GM18858 (cell line): ENCODE data around the gene PRRX2.
"Not testable (repeated sequence)": the region's sequence is repeated elsewhere in the genome, so short reads cannot be mapped to it uniquely, and the experiment has no call there.

Source experiments
- ATAC-seq: cut with Tn5 transposase; IDR thresholded peaks from one replicate; pipeline ENCODE4 v1.9.1; 2021; ENCODE audit not compliant: unreplicated experiment

Gene PRRX2

DNA sequence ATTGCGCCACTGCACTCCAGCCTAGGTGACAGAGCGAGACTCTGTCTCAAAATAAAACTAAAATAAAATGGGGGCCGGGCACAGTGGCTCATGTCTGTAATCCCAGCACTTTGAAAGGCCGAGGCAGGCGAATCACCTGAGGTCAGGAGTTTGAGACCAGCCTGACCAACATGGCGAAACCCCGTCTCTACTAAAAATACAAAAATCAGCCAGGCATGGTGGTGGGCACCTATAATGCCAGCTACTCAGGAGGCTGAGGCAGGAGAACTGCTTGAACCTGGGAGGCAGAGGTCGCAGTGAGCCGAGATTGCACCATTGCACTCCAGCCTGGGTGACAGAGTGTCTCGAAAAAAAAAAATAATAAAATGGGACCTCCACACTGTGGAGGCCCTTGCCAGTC is 29.1 kb upstream of the PRRX2 start:
- not testable (repeated sequence) for ATAC-seq

GRCh38 chr9:129637102-129637501 is 28.3 kb upstream of the PRRX2 start:
- ATAC-seq, result no peak

- no peak for ATAC-seq
Measured at GRCh38 chr9:129637673-129638439, 27.6 kb upstream of the PRRX2 start.

DNA sequence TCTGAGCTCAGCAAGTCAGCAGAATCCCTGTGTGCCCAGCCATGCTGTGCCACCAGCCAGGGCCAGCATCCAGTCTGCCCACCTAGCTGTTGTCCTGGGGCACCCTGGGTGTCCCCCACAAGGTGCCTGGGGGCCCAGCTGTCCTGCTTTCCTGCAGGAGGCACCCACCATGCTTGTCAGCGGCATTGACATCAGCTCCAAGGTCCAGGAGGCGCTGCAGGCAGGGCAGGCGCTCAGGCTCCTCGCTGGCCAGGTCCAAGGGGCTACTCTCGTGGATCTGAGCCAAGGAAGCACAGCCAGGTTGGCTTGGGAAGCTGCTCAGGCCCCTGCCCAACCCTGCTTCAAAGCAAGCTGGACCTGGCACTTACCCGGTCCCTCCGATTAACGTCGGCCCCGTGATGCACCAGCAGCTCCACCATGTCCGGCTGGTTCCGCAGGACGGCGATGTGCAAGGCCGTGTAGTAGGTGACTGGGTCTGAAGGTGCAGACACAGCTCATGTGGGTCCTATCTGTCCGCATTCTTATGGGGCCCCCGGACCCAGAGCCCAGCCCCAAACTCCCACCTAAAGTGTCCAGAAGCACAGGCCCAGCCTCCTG is 26.3 kb upstream of the PRRX2 start:
- ATAC-seq, result no peak

DNA sequence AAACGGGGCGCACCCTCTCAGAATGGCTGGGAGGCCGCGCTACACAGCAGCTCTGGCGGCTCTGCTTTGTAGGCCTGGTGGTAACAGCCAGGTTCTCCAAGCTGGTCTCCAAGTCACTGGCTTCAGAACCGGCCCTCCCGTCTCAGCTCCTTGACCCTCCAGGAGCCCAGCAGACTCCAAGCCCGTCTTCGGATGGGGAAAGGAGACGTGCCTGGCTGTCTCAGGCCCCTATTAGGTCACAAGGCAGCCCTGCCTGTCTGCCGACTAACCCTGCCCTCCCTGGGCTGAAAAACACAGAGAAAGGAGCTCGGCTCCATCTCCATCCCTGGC is 25.7 kb upstream of the PRRX2 start:
- no peak for ATAC-seq

DNA sequence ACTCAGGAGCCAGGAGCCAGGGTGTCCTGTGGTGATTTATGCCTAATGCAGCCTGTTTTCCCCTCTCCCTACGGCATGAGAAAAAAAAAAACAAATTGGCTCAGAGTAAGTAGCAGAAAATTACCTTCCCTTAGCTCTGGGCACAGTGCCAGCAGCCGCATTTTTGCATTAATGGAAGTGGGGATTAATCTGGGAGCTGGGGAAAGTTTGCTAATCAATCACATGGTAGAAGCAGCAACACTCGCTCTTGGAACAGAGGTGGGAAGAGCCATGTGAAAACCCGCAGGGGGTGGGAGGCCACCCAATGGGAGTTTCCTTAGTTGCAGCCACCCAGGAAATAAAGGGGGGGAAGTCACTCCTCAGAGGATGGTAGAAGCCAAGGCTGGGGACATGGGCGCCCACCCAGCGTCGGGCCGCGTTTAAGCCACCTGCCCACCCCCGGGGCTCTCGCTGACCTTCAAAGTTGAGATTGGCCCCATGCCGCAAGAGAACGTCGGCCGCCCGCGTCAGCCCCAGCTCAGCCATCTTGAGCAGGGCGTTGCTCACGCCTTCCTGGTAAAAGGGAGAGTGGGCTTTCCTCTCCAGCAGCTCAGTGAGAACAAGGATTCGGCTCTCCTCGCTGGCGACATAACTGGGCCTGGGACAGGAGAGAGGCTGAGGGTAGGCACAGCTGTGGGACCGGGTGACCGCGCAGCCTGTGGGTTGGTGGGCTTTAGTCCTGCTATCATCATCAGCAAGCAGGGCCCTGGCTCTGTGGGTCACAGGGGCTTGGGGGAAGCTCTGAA is 25.2 kb upstream of the PRRX2 start:
- no peak for ATAC-seq

- no peak for ATAC-seq
Measured at GRCh38 chr9:129640871-129641749, 24.3 kb upstream of the PRRX2 start.

DNA sequence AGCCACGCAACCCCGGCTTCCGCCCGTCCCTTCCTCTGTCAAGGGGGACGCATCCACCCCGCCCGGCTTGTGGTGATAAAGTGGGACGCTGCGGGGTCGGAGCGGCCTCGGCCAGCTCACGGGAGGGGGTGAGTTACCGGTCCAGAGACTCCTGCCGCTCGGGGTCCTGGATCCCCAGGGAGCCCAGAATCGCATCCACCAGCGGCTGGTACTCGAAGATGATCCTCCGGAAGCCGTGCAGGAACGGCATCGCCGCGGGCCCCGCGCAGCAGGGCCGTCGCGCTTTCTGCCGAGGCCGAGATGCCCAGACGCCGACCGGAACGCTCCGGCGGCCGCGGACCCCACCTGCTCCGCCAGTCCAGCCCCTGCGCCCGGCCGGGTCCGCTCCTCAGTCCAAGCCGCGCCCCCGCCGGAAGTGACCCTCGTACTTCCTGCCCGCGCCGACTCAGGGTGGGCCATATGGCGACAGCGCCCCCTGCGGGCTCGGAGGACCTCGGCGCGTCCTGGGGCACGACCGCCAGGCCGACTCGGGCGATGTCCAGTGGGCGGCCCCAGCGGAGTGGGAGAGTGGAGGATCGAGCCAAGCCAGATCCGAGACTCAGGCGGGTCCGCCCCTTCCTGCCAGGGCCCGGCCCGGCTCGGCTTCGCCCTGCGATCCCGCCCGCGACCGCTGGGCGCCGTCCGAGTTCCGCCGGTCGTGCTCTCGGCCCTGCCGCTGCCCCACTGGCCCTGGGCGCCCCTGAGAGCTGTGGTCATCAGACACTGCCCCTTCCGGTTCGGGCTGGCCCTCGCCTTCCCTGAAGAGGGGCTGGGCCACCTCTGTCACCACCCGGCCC is 23.5 kb upstream of the PRRX2 start, which contains the start of gene ASB6:
Gene ASB6 (minus strand): TSS at position 402 of the 836 bp plus-strand sequence. CDS start 152 bp downstream, at position 250.
- ATAC-seq, result peak; percentile 72

GRCh38 chr9:129643706-129644105 is 21.7 kb upstream of the PRRX2 start:
- ATAC-seq, result no peak

GRCh38 chr9:129644365-129644764 is 21.1 kb upstream of the PRRX2 start:
- ATAC-seq, result no peak

DNA sequence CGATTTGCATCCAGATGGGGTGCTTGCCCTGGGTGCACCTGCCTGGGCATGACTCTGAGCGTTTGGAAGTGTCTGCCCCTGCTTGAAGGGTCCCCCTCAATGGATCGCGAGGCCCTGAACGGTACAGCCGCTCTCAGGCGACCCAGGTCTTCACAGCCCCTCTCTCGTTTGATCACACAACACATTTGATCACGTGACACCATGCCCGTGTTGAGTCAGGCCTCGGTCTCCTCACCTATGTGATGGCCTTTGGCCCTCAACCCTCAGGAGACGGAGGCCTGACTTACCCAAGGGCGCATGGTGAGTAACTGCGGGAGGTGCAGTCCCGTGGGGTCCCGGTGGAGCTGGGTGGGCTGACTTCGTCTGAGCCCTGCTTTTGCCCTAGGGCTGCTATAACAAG is 20.5 kb upstream of the PRRX2 start:
- ATAC-seq, result no peak

- no peak for ATAC-seq
Measured at GRCh38 chr9:129646252-129646651, 19.2 kb upstream of the PRRX2 start.

DNA sequence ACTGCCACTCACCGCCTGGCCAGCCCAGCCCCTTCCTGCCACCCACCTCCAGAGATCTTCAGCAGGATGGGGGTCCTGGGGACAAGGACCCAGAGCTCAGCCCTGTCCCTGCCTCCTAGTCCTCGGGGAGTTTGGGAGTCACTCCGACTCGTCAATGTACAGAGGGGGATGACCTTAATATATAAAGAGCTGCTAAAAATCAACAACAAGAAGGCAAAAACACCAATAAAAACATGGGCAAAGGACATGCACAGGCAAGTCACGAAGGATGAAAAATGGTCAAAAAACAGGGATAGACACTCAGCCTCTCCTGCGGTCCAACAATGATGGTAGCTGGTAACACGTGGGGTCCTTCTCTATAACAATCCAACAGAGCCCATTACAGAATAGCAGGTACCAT is 18.8 kb upstream of the PRRX2 start:
- ATAC-seq, result no peak

DNA sequence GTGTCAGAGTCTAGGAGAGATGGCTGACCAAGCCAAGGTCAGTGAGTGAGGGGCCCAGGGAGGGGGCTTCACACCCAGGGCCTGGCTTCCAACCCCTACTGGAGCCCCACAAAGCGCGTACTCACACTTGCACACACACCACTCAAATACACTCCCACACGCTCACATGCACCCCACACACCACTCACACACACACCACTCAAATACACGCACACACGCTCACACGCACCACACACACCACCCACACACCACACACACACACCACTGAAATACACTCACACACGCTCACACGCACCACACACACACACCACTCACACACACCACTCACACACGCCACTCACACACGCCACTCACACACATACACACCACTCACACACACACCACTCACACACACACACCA is 17.8 kb upstream of the PRRX2 start:
- ATAC-seq, result no peak

- ATAC-seq, result no peak
Measured at GRCh38 chr9:129648092-129648763, 17.2 kb upstream of the PRRX2 start.

GRCh38 chr9:129648764-129649115 is 16.7 kb upstream of the PRRX2 start:
- no peak for ATAC-seq

DNA sequence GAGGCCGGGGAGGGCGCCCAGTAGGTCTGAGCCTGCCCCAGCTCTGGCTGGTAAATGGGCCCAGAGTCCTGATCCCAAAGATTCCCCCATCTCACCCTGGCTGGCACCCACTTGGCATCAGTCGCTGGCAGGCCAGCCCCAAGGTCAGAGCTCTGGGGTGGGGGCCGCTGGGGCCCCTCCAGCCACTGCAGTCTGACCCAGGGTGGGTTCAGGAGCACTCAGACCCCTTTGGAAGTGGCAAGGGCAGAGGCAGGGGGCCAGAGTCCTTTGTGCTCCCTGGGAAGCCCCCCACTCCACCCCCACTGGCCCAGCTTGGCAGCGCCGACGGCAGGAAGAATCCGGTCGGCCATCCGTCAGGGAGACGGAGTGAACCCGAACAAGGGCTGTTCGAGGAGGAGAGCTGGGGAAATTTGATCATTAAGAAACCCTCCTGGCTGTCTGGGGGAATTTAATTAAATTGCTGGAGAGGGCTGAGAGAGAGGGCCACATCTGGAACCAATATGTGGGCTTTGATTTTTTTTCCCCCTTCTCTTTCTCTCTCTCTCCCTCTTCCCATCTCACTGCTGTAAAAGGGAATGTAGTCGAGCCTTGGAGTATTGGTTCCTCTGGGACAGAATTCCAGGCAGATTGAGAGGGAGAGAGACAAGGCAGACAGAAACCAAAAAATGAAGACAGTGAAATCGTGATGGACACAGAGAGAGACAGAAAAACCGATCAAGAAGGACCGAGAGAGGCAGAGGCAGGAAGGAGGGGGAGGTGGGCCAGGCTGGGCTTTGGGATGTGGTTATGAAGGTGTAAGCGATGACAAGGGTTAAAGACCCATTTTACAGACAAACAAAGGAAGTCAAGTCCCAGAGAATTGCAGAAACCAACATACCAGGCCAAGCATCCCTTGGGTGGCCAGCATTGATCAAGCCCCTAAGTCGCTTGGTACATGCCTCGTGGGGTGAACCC is 15.4 kb upstream of the PRRX2 start:
- ATAC-seq, result no peak

- ATAC-seq, result no peak
Measured at GRCh38 chr9:129650680-129651235, 14.7 kb upstream of the PRRX2 start.
